Left lung (tissue), 10 donors: ENCODE measurements around the gene PCGF2. TPM values are rescaled to one million over a fixed set of nuclear protein-coding genes. Genes with fewer than 3 reads are reported as not detected.

Source experiments
- ATAC-seq: fragments of 200-7000 bp; cut with Tn5 transposase; one replicate; pipeline ENCODE4 v1.9.1; 2020; ENCODE audit warnings: moderate library complexity
- DNase-seq, 4 donors: peaks; one replicate each; pipeline ENCODE4 v3.0.0-alpha.2; 2013 to 2020
- H3K27ac ChIP-seq, 2 donors: fragments of 200-600 bp; sonication (generic) in 1 of 2; one replicate each; pipeline versions ENCODE4 v1.5.0 to v1.8.0; 2020 to 2021
- H3K27me3 ChIP-seq, 2 donors: fragments of 200-600 bp; sonication (generic) in 1 of 2; one replicate each; pipeline versions ENCODE4 v1.5.0 to v1.8.0; 2020 to 2021
- H3K36me3 ChIP-seq, 2 donors: fragments of 200-600 bp; sonication (generic) in 1 of 2; one replicate each; pipeline versions ENCODE4 v1.5.0 to v1.8.0; 2020 to 2021
- H3K4me1 ChIP-seq, 2 donors: fragments of 200-600 bp; one replicate each; pipeline ENCODE4 v1.8.0; 2021
- H3K4me3 ChIP-seq, 2 donors: fragments of 200-600 bp; sonication (generic) in 1 of 2; one replicate each; pipeline versions ENCODE4 v1.5.0 to v1.8.0; 2020 to 2021; ENCODE audit warnings: mild to moderate bottlenecking in 1 of 2
- H3K9me3 ChIP-seq, 2 donors: fragments of 200-600 bp; sonication (generic) in 1 of 2; one replicate each; pipeline versions ENCODE4 v1.5.0 to v1.8.0; 2020 to 2021
- CTCF ChIP-seq, 2 donors: fragments of 200-600 bp; sonication (generic) in 1 of 2; IDR thresholded peaks; one replicate each; pipeline versions ENCODE4 v1.5.0 to v1.8.0; 2021; ENCODE audit warnings: antibody characterized with exemption in 2 of 2
- intact Hi-C, 2 donors: fragments of 100-400 bp; cut with DNase I; formaldehyde crosslinking; loops; one replicate each; pipeline versions ENCODE4 v1.11.2 to v1.14.2; 2022
- microRNA-seq, 2 donors: library from miRNA; unstranded; fragments of <30 nt; microRNA quantifications; one replicate each; pipeline ENCODE4, GENCODE V29; 2019
- polyA plus RNA-seq, 6 donors: library from polyadenylated mRNA; unstranded; fragments of 120-200 nt; gene quantifications; one replicate each; pipeline ENCODE4 v1.2.1, GENCODE V29; 2013; ENCODE audit not compliant: insufficient read length in 6 of 6
- total RNA-seq, 2 donors: library from RNA; stranded (reverse); fragmentation: NEBNext Ultra II Directional; extraction: Animal tissue kit (Norgen Biotek cat#: 25700); gene quantifications; one replicate each; pipeline ENCODE4 v1.2.1, GENCODE V29; 2021
- donor health status: DM: no; HTN: yes; CAD: no.
- donor health status: DM: no; HTN: no; CAD: no.

The PCGF2 gene
- total and polyA plus RNA-seq, 8 donors = 40.0 to 102 (median 85.0) TPM

DNA sequence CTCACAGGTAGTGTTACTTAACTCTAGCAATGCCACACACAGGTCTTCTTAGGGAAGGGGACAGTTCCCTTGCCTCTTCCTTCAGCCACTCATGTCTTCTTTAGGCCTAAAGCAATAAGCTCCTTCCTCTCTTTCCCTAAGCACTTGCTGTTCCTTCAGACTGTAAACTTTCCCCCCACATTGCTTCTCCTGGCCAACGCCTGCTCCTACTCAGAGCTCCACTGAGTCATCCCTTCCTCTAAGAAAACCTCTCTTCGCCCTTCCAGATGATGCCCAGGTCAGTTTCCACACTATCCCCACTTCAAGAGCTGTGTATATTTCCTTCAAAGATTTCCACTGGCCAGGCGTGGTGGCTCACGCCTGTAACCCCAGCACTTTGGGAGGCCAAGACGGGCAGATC, 60.9 kb downstream of the PCGF2 start:
- no peak overlapping the region for H3K4me3 ChIP-seq
- no peak overlapping the region for H3K27ac ChIP-seq
- intact Hi-C loops = no loop called here
- no peaks in the 10 kb centered on the region for H3K9me3 ChIP-seq
- H3K36me3 ChIP-seq = no peaks in the 10 kb centered on the region
- ATAC-seq = no peak
- H3K4me1 ChIP-seq = no peaks in the 10 kb centered on the region
- DNase-seq = no peak
- TF ChIP-seq CTCF (IDR thresholded peaks at IDR 0.05) = no peak
- no peaks in the 10 kb centered on the region for H3K27me3 ChIP-seq

DNA sequence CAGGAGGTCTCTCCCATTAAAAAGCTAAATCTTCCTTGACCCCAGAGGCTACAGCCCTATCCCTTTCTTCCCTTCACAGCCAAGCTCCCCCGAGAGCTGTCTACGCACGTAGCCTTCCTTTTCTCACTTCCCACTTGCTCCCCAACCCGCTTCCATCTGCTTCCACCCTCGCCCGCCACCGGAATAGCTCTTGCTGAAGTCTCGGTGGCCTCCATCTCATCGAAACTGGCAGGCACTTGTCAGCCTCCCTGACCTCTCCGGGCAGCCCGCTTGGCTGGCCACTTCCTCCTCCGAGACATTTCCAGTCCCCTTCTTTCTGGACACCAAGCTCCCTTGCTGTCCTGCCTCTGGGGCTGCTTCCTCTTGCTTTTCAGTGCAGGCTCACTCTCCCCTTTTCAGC, 62.6 kb downstream of the PCGF2 start:
- Histone ChIP-seq H3K36me3 (no peaks in the 10 kb centered on the region), H3K9me3 (no peaks in the 10 kb centered on the region), H3K4me3 (no peak overlapping the region), H3K27me3 (no peaks in the 10 kb centered on the region), H3K27ac (peak overlapping the region in 1 of 2 donors; percentile 13), H3K4me1 (no peaks in the 10 kb centered on the region)
- intact Hi-C loops = no loop called here
- TF ChIP-seq CTCF (IDR thresholded peaks at IDR 0.05) = no peak
- ATAC-seq = peak; percentile 56
- peak in 2 of 4 donors; percentile 61 to 79 for DNase-seq

Small RNAs within 50 kb of the gene (microRNA-seq; reads per million reads assigned to microRNA genes)
- 0.34 to 0.55 reads per million in 2 donors for gene MIR4726
- gene MIR4734 = 0.14 to 0.34 reads per million in 2 donors

Other genes with a start within 250 kb of the PCGF2 start
- 1 to 10 TPM; 2.7 to 2.8 TPM for gene SRCIN1, start 142.4 kb downstream of the PCGF2 start, total RNA-seq
- 10 to 100 TPM in 2 of 6 donors, 1 to 10 TPM in 4; 5.6 to 10.6 (median 8.5) TPM for gene SRCIN1, start 142.4 kb downstream of the PCGF2 start, polyA plus RNA-seq
- 1 to 10 TPM; 1.5 to 2.1 TPM for gene EPOP, start 73.4 kb downstream of the PCGF2 start, total RNA-seq
- gene EPOP, start 73.4 kb downstream of the PCGF2 start, polyA plus RNA-seq = 1 to 10 TPM; 1.6 to 2.1 (median 1.7) TPM
- gene MLLT6, start 43.1 kb downstream of the PCGF2 start, total RNA-seq = 100 to 1,000 TPM in 1 of 2 donors, 10 to 100 TPM in 1; 80.0 to 102 TPM
- gene MLLT6, start 43.1 kb downstream of the PCGF2 start, polyA plus RNA-seq = 100 to 1,000 TPM; 103 to 143 (median 124) TPM
- 10 to 100 TPM; 32.9 to 49.2 TPM for gene CISD3, start 18.0 kb downstream of the PCGF2 start, total RNA-seq
- 10 to 100 TPM in 4 of 6 donors, 1 to 10 TPM in 2; 8.6 to 19.4 (median 12.1) TPM for gene CISD3, start 18.0 kb downstream of the PCGF2 start, polyA plus RNA-seq
- gene PSMB3, start 4.4 kb upstream of the PCGF2 start, total RNA-seq = 100 to 1,000 TPM; 123 to 191 TPM
- 10 to 100 TPM; 84.9 to 96.1 (median 87.9) TPM for gene PSMB3, start 4.4 kb upstream of the PCGF2 start, polyA plus RNA-seq
- gene PIP4K2B, start 51.2 kb upstream of the PCGF2 start, total RNA-seq = 10 to 100 TPM; 39.8 to 43.3 TPM
- 10 to 100 TPM; 84.8 to 94.3 (median 88.2) TPM for gene PIP4K2B, start 51.2 kb upstream of the PCGF2 start, polyA plus RNA-seq
- gene CWC25, start 77.0 kb upstream of the PCGF2 start, total RNA-seq = 10 to 100 TPM; 15.0 to 22.3 TPM
- 10 to 100 TPM; 24.1 to 29.3 (median 27.0) TPM for gene CWC25, start 77.0 kb upstream of the PCGF2 start, polyA plus RNA-seq
- 1,000 to 10,000 TPM; 1,144 to 1,160 TPM for gene RPL23, start 105.4 kb upstream of the PCGF2 start, total RNA-seq
- 1,000 to 10,000 TPM; 2,610 to 3,076 (median 2,714) TPM for gene RPL23, start 105.4 kb upstream of the PCGF2 start, polyA plus RNA-seq
- 100 to 1,000 TPM; 163 to 172 TPM for gene LASP1, start 121.7 kb upstream of the PCGF2 start, total RNA-seq
- 100 to 1,000 TPM; 141 to 175 (median 155) TPM for gene LASP1, start 121.7 kb upstream of the PCGF2 start, polyA plus RNA-seq
- not detected for gene FBXO47, start 219.1 kb upstream of the PCGF2 start, total RNA-seq
- gene FBXO47, start 219.1 kb upstream of the PCGF2 start, polyA plus RNA-seq = not detected